IPS DF 4.7 (cell line): ENCODE data around the gene VGLL1.

Experiments used
- DNase-seq: peaks from one replicate; pipeline ENCODE4 v3.0.0-alpha.2; 2013; ENCODE audit warnings: low spot score; ENCODE audit errors: extremely low read depth

Gene VGLL1

GRCh38 chrX:136551410-136551809, 19.4 kb downstream of the VGLL1 start:
- no peak for DNase-seq

- DNase-seq = no peak
Observed at GRCh38 chrX:136555694-136556093, 23.7 kb downstream of the VGLL1 start.

GRCh38 chrX:136572030-136572429, 40.0 kb downstream of the VGLL1 start:
- DNase-seq = no peak

- no peak for DNase-seq
Observed at GRCh38 chrX:136574548-136574947, 42.5 kb downstream of the VGLL1 start.

- DNase-seq = peak; percentile 9
Observed at GRCh38 chrX:136577552-136577951, 45.5 kb downstream of the VGLL1 start.

- no peak for DNase-seq
Observed at GRCh38 chrX:136580316-136580715, 48.3 kb downstream of the VGLL1 start.

GRCh38 chrX:136582624-136583023, 50.6 kb downstream of the VGLL1 start:
- DNase-seq = no peak

GRCh38 chrX:136584545-136584944, 52.5 kb downstream of the VGLL1 start:
- no peak for DNase-seq

- no peak for DNase-seq
Observed at GRCh38 chrX:136585262-136585661, 53.2 kb downstream of the VGLL1 start.

- no peak for DNase-seq
Observed at GRCh38 chrX:136585960-136586359, 53.9 kb downstream of the VGLL1 start.

GRCh38 chrX:136586386-136586785, 54.4 kb downstream of the VGLL1 start:
- no peak for DNase-seq

- DNase-seq = no peak
Observed at GRCh38 chrX:136587532-136587931, 55.5 kb downstream of the VGLL1 start.

- DNase-seq = no peak
Observed at GRCh38 chrX:136588036-136588435, 56.0 kb downstream of the VGLL1 start.

- DNase-seq = no peak
Observed at GRCh38 chrX:136589966-136590365, 58.0 kb downstream of the VGLL1 start.

GRCh38 chrX:136597356-136597755, 65.3 kb downstream of the VGLL1 start:
- DNase-seq = no peak

GRCh38 chrX:136597954-136598353, 65.9 kb downstream of the VGLL1 start:
- DNase-seq = no peak

GRCh38 chrX:136598631-136599030, 66.6 kb downstream of the VGLL1 start:
- no peak for DNase-seq

- no peak for DNase-seq
Observed at GRCh38 chrX:136600059-136600458, 68.0 kb downstream of the VGLL1 start.
